Ectodermal cell (in vitro differentiated cells): Measurements from ENCODE around the gene TMEM114.

Experiments used
- H3K27ac ChIP-seq: 2 replicates; pipeline ENCODE4 v1.7.0; 2013; ENCODE audit warnings: mild to moderate bottlenecking, low read depth, low read length; ENCODE audit not compliant: insufficient read depth, poor library complexity, severe bottlenecking
- H3K27me3 ChIP-seq: 2 replicates; pipeline ENCODE4 v1.7.0; 2013; ENCODE audit warnings: mild to moderate bottlenecking, low read length; ENCODE audit not compliant: insufficient read depth, control insufficient read depth, poor library complexity, severe bottlenecking
- H3K36me3 ChIP-seq: one replicate; pipeline ENCODE4 v1.7.0; 2013; ENCODE audit warnings: low read length; ENCODE audit not compliant: control insufficient read depth, insufficient read depth
- H3K4me1 ChIP-seq: one replicate; pipeline ENCODE4 v1.7.0; 2013; ENCODE audit warnings: low read length; ENCODE audit not compliant: control insufficient read depth, insufficient read depth
- H3K4me3 ChIP-seq: 2 replicates; pipeline ENCODE4 v1.7.0; 2013; ENCODE audit warnings: low read depth, low read length, control low read depth; ENCODE audit not compliant: insufficient read depth
- H3K9me3 ChIP-seq: 2 replicates; pipeline ENCODE4 v1.7.0; 2013; ENCODE audit warnings: mild to moderate bottlenecking, low read length, moderate library complexity; ENCODE audit not compliant: control insufficient read depth
- WGBS, 2 experiments: methylation state at CpG; one replicate each; pipeline ENCODE4 v1.1.7; 2013; ENCODE audit warnings: missing lambda C conversion rate in 2 of 2; 5-methylcytosine and 5-hydroxymethylcytosine counted together

Gene TMEM114

DNA sequence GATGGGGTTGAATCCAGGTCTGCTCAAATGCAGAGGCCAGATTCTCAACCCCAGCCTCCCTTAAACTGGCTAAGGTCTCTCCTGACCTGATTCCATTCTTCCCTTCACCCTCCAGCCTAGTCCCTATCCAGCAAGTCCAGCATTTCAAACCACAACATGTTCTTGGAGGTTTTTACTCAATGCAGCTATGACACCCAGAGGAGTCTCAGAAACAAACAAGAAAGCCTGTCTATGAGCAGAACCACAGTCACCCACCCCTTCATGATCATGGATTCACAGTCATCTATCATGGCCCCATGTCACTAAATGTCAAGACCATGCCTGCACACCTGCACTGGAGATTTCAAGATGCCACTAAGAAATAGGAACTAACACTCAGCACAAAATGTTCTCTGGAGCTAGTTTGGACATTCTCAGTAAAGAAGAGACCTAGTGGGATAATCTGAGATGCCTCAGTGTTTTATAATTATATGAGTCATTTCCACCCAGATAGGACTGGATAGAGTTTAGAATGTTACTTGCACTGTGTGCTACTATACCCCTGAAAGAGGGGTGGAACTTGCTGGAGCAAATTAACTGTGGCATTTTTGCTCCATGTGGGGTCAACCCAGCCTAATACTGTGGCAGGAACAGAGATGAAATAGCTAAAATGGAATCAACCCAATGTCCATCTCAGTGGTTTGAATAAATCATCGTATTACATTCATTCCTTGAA is 21.7 kb upstream of the TMEM114 start:
- no peak overlapping the region for H3K27ac ChIP-seq
- H3K36me3 ChIP-seq = no peaks in the 10 kb centered on the region
- 86% methylated on average over 1 of the region's 1 CpG; no CpG with 5 or more reads in 1 of the 2 experiments for whole genome bisulfite sequencing, 2 experiments
- H3K9me3 ChIP-seq = no peaks in the 10 kb centered on the region
- H3K4me3 ChIP-seq = no peak overlapping the region
- H3K27me3 ChIP-seq = no peaks in the 10 kb centered on the region
- no peaks in the 10 kb centered on the region for H3K4me1 ChIP-seq

DNA sequence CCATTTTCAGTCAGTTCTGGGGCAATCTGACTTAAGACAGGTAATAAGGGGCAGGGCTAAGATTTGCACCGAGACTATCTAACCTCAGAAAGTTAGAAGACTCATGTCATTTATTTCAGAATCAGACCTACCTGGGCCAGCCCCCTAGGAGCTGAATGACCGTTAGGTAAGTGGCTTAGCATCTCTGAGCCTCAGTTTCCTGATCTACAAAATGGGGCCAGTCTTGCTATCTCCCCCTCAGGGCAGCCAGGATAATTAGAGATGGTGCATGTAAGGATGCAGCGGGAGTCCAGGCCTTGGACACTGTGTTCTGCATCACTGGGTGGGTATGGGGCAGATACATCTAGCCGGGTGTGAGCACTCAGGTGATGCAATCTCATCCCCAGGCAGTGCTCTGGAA is 20.8 kb upstream of the TMEM114 start:
- H3K36me3 ChIP-seq = no peaks in the 10 kb centered on the region
- H3K27ac ChIP-seq = no peak overlapping the region
- no peak overlapping the region for H3K4me3 ChIP-seq
- H3K9me3 ChIP-seq = no peaks in the 10 kb centered on the region
- WGBS, 2 experiments = 83 to 92% methylated on average over 4 of the region's 4 CpGs
- no peaks in the 10 kb centered on the region for H3K27me3 ChIP-seq
- H3K4me1 ChIP-seq = no peaks in the 10 kb centered on the region

DNA sequence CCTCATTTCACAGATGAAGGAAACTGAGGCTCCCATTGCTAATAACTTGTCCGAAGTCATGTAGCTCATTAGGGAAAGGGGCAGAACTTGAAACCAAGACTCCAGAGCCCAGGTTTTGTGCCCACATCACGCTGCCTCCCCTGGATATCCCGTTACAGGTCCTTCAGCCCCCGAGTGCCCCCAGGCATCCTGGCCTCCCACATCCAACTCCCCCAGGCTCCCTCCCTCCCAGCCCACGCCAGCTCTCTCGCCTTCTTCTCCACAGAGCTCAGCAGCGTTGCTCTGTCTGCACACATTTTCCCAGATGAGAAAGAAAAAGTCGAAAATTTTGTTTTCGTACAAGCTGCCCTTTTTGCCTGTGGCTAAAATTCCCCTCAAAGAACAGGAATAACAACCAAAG is 16.9 kb upstream of the TMEM114 start:
- Histone ChIP-seq H3K9me3 (no peaks in the 10 kb centered on the region), H3K27me3 (no peaks in the 10 kb centered on the region), H3K36me3 (no peaks in the 10 kb centered on the region), H3K27ac (no peak overlapping the region), H3K4me1 (no peaks in the 10 kb centered on the region), H3K4me3 (no peak overlapping the region)
- WGBS, 2 experiments = 85 to 87% methylated on average over 9 of the region's 9 CpGs

DNA sequence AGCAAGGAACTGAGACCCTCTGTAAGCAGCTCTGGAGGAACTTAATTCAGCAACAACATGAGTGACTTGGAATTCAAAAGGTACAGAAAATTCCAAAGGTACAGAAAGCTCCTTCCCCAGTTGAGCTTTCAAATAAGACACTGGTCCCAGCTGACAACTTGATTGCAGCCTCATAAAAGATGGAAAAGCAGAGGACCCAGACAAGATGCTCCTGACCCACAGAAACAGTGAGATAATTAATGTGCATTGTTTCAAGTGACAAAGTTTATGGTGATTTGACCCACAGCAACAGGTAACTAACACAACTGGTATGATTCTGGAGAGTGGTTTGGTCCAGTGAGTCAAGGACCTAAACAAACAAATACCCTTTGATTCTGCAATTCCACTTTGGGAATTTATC is 15.2 kb upstream of the TMEM114 start:
- no peak overlapping the region for H3K27ac ChIP-seq
- no peaks in the 10 kb centered on the region for H3K27me3 ChIP-seq
- H3K4me3 ChIP-seq = no peak overlapping the region
- no peaks in the 10 kb centered on the region for H3K9me3 ChIP-seq
- H3K36me3 ChIP-seq = no peaks in the 10 kb centered on the region
- no peaks in the 10 kb centered on the region for H3K4me1 ChIP-seq

DNA sequence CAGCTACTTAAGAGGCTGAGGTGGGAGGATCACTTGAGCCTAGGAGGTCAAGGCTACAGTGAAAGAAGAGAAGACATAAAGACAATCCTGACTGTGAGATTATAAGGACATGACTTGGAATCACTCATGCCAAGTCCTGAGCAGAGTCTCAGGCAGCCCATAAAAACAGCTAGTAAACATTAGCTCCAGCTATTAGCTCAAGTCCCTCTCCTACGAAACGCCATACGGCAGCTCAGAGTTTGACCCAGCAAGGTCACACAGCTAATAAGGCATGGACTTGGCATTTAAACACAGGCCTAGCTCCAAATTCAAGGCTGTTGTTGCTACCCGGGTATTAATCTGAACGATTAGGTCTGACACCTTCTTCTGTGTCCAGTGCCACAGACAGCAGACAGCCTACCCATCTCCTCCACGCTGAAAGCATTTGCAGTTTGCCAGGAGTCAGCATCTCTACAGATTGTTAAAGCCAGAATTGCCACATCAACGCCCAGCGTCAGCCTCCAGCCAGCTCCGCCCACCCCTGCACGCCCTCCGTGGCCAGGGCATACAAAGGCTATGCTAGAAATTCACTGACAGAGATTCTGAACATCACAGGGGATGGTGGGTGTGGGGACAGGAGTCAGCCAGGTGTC is 9.9 kb upstream of the TMEM114 start:
- 83 to 87% methylated on average over 11 of the region's 11 CpGs for whole genome bisulfite sequencing, 2 experiments
- Histone ChIP-seq H3K9me3 (no peaks in the 10 kb centered on the region), H3K27me3 (no peaks in the 10 kb centered on the region), H3K4me1 (no peaks in the 10 kb centered on the region), H3K4me3 (no peak overlapping the region), H3K27ac (no peak overlapping the region), H3K36me3 (no peaks in the 10 kb centered on the region)

DNA sequence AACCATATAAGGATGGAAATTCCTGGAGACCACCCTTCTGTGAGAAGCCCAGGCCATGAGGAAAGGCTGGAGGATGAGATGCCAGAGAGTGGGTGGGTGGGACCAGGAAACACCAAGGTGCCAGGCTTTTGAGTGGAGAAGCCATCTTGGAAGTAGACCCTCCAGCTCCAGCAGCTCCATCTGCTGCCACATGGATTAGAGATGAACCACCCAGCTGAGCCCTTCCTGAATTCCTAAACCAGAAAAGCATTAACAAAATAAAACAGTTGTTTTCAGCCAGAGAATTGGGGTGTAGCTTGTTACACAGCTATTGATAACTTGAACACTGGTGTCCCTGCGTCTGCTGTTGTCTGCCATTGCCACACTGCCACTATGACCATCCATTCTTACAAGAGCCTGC is 6.3 kb upstream of the TMEM114 start:
- Histone ChIP-seq H3K36me3 (no peaks in the 10 kb centered on the region), H3K4me1 (no peaks in the 10 kb centered on the region), H3K9me3 (no peaks in the 10 kb centered on the region), H3K4me3 (no peak overlapping the region), H3K27ac (no peak overlapping the region), H3K27me3 (peaks cover 5% of the 10 kb centered on the region)
- WGBS, 2 experiments = 90 to 95% methylated on average over 1 of the region's 1 CpG

DNA sequence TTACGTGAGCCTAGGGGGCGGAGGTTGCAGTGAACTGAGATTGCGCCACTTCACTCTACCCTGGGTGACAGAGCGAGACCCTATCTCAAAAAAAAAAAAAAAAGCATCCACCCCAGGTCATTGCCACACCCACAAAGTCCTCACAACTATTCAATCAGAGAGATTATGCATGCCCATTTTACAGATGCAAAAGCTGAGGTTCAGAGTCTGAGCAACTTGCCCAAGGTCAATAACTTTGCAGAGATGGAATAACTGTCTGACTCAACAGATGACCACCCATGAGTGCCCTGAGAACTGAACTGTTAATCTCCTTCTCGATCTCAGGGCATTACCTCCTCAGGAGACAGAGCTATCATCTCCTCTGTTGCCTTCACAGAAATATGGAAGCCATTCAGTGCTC is 5.5 kb upstream of the TMEM114 start:
- 86 to 90% methylated on average over 5 of the region's 5 CpGs for WGBS, 2 experiments
- Histone ChIP-seq H3K9me3 (no peaks in the 10 kb centered on the region), H3K27me3 (peaks cover 12% of the 10 kb centered on the region), H3K4me3 (no peak overlapping the region), H3K36me3 (no peaks in the 10 kb centered on the region), H3K27ac (no peak overlapping the region), H3K4me1 (no peaks in the 10 kb centered on the region)

DNA sequence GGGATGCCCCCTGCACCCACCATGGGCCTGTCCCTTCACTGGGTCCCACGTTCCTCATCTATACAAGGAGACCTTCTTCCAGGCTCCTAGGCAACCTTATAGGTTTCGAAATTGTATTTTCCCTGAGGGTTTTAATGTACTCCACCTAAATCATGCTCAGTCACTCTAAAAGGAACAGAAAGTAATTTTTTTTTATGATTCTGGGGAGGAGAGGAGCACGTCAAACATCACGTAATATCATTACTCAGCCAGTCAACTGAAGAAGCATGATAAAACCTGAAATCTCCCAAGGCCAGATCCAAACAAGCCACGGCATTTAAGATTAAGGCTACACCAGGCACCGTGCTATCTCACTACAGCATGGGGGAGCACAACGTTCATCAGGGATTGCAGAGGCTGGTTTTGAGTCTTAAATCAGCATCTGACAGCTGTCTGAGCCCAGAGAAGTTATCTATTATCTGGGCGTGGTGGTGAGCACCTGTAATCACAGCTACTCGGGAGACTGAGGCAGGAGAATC is 3.9 kb upstream of the TMEM114 start:
- WGBS, 2 experiments = 85% methylated on average over 9 of the region's 9 CpGs

DNA sequence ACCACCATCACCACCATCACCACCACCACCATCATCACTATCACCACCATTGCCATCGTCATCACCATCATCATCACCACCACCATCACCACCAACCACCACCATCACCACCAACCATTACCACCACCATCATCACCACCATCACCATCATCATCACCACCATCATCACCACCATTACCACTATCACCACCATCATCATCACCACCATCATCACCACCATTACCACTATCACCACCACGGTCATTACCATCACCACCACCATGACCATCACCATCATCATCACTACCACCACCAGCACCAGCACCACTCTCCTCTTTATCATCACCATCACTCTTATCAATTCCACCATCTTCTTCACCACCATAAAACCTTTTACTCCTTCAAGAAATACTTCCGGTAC is 1.1 kb upstream of the TMEM114 start:
- H3K4me3 ChIP-seq = no peak overlapping the region
- H3K4me1 ChIP-seq = peaks cover 17% of the 10 kb centered on the region
- no peaks in the 10 kb centered on the region for H3K36me3 ChIP-seq
- no peak overlapping the region for H3K27ac ChIP-seq
- 89 to 95% methylated on average over 2 to 3 of the region's 3 CpGs for WGBS, 2 experiments
- peaks cover 41% of the 10 kb centered on the region for H3K27me3 ChIP-seq
- H3K9me3 ChIP-seq = no peaks in the 10 kb centered on the region

More for the DNA sequence above, 3.9 kb upstream of the TMEM114 start:
- Histone ChIP-seq H3K36me3 (no peaks in the 10 kb centered on the region), H3K27me3 (peaks cover 28% of the 10 kb centered on the region), H3K9me3 (no peaks in the 10 kb centered on the region), H3K27ac (no peak overlapping the region), H3K4me3 (no peak overlapping the region), H3K4me1 (peaks cover 8% of the 10 kb centered on the region)

DNA sequence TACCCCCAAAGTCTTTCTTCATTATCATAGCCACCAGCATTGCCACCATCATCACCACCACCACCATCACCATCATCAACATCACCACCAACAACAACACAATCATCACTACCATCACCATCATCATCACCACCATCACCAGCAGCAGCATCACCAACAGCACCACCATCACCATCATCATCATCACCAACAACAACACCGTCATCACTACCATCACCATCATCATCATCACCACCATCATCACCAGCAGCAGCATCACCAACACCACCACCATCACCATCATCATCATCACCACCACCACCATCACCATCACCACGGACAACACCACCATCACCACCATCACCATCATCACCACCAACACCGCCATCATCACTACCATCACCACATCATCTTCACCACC is 500 bp upstream of the TMEM114 start:
- Histone ChIP-seq H3K27me3 (peaks cover 41% of the 10 kb centered on the region), H3K4me3 (no peak overlapping the region)

More for the DNA sequence above, 500 bp upstream of the TMEM114 start:
- Histone ChIP-seq H3K9me3 (no peaks in the 10 kb centered on the region), H3K27ac (no peak overlapping the region), H3K4me1 (peaks cover 17% of the 10 kb centered on the region), H3K36me3 (no peaks in the 10 kb centered on the region)
- WGBS, 2 experiments = 86 to 91% methylated on average over 3 of the region's 3 CpGs
